ENCODE results near the gene LAMB2.

GRCh38 chr3:49174397-49174985 is 41.6 kb upstream of the LAMB2 start:
- TF ChIP-seq RFX5 (IDR thresholded peaks at IDR 0.05; ENCODE audit: low read depth, low read length) (no peak), POLR2A (IDR thresholded peaks at IDR 0.05; ENCODE audit: low read depth, low read length) (no peak), EZH2 (IDR thresholded peaks at IDR 0.05; ENCODE audit: borderline replicate concordance, control insufficient read depth, low read depth, low read length) (no peak)
